HL-60 (cell line): ENCODE measurements around the gene ERC2.

Experiments
- POLR2AphosphoS5 ChIP-seq: IDR thresholded peaks from 2 replicates; pipeline ENCODE4 v1.6.1; 2012; ENCODE audit warnings: low read depth
- TF ChIP-seq, protein P1 (sequence below): IDR thresholded peaks from one replicate; pipeline ENCODE4 v1.5.1; 2011; ENCODE audit warnings: low read length, control low read depth, inconsistent platforms; ENCODE audit not compliant: insufficient read depth
- TF ChIP-seq, protein P2 (sequence below): IDR thresholded peaks from 2 replicates; pipeline ENCODE4 v1.6.1; 2012; ENCODE audit warnings: low read depth; ENCODE audit not compliant: insufficient replicate concordance

DNA sequence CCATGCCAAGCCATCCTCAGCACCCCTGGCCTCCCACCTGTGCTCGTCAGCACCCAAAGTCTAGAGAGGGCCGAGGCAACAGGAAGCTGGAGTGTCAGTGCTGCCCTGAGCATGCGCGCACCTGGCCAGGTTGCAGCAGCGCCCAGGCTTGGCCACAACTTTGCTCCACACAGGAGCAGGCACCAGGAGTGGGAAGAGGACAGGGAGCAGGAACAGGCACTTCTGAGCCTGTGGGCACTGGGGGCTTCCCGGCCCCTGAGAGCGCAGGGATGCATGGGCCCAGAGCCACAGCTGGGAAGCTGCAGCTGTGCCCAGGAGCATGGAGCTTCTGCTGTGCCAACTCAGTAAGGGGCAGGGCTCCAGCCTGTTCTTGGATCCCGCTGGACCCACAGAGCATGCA is 509.7 kb downstream of the ERC2 start:
- TF ChIP-seq, protein P1, sequence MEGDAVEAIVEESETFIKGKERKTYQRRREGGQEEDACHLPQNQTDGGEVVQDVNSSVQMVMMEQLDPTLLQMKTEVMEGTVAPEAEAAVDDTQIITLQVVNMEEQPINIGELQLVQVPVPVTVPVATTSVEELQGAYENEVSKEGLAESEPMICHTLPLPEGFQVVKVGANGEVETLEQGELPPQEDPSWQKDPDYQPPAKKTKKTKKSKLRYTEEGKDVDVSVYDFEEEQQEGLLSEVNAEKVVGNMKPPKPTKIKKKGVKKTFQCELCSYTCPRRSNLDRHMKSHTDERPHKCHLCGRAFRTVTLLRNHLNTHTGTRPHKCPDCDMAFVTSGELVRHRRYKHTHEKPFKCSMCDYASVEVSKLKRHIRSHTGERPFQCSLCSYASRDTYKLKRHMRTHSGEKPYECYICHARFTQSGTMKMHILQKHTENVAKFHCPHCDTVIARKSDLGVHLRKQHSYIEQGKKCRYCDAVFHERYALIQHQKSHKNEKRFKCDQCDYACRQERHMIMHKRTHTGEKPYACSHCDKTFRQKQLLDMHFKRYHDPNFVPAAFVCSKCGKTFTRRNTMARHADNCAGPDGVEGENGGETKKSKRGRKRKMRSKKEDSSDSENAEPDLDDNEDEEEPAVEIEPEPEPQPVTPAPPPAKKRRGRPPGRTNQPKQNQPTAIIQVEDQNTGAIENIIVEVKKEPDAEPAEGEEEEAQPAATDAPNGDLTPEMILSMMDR = no peak
- TF ChIP-seq, protein P2, sequence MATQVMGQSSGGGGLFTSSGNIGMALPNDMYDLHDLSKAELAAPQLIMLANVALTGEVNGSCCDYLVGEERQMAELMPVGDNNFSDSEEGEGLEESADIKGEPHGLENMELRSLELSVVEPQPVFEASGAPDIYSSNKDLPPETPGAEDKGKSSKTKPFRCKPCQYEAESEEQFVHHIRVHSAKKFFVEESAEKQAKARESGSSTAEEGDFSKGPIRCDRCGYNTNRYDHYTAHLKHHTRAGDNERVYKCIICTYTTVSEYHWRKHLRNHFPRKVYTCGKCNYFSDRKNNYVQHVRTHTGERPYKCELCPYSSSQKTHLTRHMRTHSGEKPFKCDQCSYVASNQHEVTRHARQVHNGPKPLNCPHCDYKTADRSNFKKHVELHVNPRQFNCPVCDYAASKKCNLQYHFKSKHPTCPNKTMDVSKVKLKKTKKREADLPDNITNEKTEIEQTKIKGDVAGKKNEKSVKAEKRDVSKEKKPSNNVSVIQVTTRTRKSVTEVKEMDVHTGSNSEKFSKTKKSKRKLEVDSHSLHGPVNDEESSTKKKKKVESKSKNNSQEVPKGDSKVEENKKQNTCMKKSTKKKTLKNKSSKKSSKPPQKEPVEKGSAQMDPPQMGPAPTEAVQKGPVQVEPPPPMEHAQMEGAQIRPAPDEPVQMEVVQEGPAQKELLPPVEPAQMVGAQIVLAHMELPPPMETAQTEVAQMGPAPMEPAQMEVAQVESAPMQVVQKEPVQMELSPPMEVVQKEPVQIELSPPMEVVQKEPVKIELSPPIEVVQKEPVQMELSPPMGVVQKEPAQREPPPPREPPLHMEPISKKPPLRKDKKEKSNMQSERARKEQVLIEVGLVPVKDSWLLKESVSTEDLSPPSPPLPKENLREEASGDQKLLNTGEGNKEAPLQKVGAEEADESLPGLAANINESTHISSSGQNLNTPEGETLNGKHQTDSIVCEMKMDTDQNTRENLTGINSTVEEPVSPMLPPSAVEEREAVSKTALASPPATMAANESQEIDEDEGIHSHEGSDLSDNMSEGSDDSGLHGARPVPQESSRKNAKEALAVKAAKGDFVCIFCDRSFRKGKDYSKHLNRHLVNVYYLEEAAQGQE = no peak
- TF ChIP-seq POLR2AphosphoS5 = no peak
